Limb (tissue), 2 donors: ENCODE measurements around the gene KCNIP3.
"Not testable (repeated sequence)": the region's sequence is repeated elsewhere in the genome, so short reads cannot be mapped to it uniquely, and the experiment has no call there.

Experiments used
- DNase-seq, 2 donors: peaks; one replicate each; pipeline ENCODE4 v3.0.0-alpha.2; 2016; ENCODE audit errors: extremely low spot score in 2 of 2

KCNIP3 gene

DNA sequence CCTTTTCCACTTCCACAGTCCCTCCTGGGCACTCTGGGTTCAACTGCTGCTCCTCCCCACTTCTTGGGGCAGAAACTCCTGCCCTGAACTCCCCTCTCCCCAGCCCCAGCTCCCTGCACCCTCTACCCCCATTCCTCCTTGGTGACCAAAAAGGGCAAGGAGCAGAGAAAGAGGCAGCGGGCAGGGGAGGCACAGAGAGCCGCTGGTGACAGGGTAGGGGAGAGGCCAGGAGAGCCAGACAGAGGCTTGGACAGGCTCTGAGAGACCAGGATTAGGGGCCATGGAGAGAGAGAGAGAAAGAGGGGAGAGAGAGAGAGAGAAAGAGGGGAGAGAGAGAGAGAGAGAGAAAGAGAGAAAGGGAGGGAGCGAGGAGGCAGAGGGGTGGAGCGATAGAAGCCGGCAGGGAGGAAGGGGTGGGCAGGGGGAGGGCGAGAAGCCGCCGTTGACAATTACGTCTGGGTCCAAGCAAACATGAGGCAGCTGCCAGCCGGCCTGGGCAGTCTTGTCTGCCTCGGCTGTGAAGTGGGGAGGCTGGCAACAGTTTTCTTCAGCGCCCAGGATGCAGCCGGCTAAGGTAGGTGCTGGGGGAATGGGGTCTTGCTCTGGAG lies at the start of gene KCNIP3:
TSS of gene KCNIP3 (plus strand) at position 468 of the 608 bp plus-strand sequence. CDS start at position 560, 92 bp downstream.
- peak; percentile 40 to 72 for DNase-seq

DNA sequence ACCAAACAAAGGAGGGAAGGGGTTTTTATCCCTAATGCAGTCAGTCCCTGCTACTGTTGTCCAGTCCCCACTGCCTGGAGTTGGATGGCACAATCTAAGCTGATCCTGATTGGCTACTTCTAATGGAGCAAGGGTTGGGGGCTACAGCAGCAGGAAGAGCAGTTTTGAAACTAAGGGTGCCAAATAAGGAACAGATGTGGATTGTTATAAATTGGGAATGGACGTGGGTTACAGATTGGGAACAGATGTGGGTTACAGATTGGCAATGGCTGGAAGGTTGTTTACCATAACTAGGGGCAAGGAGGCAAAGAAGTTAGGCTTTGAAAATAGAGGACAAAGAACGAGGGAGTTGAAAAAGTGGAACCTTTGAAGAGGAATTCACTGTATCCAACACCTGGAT lies 38.9 kb upstream of the KCNIP3 start:
- no peak for DNase-seq

DNA sequence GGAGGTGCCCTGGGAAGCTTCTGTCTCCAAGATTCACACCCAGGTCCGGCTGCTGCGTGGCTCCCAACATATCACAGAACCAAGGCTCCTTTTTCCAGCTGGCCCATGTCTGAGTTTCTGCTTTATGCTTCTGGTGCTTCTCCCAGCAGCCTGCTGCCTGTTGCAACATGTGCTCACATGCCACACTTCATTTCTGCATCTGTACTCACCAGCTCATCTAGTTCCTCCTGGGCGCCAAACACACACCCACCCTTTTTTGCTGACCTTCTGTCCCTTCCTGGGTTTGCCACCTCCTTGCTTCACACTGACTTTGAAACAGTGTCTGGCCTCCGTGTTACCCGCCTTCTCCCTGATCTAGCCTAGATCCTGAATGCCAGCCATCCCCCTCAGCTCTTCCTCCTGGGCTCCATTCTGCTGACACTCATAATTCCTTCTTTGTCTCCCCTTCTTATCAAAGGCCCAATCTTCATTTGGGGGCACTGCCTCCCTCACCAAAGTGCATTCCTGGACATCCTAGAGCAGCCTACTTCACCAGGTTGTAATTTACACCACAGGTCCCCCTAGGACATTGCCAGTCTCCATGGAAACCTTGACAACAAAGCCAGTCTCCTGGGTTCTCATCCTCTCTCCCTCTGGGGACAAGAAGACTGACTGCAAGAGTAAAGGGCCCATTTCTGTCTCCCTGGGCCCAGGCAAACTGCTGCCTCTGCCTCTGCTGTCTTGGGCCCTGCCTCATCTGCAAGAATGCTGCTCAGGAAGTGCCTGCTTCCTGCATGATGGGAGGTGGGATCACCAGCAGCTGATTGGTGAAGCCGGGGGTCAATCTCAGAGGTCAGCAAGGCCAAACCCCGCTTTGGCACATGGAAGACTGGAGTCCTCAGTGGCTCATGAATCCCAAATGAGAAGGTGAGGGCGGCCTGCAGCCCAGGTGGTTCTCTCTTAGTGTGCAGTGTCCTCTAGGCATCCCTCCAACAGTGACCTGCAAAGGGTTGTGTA lies 36.8 kb upstream of the KCNIP3 start:
- no peak for DNase-seq

DNA sequence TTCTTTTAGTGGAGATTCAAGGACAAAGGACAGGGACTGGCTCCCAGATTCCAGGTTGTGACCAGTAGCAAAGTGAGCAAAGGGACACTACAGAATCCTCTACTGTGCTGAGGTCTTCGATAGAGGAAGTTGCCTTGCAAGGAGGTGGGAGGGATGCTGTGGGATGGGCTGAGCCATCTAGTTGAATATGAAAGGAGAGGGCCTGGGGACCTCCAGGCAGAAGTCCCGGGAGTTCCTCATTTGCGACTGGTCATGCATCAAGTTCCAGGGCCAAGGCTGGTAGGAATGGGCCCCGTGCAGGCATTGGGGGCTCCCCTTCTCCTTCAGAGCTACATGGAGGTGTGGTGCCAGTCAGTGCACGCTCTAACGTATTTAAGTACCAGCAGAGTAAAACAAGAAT lies 35.5 kb upstream of the KCNIP3 start:
- no peak for DNase-seq

DNA sequence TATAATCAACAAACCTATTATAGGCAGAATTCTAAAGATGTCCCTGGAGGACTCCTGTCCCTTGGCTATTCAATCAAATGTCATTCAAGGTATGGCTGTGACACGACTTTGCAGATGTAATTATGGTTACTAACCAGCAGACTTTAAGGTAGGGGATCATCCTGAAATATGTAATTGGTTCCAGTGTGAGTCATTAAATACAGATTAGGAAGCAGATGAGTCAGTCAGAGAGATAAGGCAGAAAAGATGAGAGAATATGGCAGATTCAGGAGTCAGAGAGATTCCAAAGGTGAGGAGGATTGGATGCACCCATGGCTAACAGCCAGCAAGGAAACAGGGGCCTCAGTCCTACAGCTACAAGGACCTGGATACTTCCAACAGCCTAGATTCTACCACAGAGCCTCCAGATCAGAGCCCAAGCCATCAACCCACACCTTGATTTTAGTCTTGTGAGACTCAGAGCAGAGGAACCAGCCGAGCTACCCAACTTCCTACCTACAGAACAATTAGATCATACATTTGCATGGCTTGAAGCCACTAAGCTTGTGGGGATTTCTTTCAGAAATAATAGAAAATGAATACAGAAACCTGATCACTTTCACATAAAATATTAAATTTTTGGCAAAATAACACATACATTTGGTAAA lies 34.1 kb upstream of the KCNIP3 start:
- DNase-seq: no peak

DNA sequence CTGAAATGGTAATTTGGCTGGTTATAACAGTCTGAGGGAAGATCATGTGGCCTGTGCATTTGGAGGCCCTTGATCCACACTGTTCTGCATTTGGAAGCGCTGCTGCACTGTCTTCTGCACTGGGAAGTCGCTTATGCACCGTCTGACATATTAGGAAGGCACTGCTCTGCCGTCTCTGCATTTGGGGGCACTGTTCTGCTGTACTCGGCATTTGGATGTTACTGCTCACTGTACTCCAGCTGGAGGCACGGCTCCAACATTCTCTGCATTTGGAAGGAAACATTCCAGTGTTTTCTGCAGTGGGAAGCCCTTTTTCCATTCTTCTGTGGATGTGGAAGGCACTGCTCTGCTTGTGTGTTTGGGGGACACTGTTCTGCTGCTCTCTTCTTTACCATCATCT lies 32.5 kb upstream of the KCNIP3 start:
- DNase-seq: peak; percentile 20 to 37

DNA sequence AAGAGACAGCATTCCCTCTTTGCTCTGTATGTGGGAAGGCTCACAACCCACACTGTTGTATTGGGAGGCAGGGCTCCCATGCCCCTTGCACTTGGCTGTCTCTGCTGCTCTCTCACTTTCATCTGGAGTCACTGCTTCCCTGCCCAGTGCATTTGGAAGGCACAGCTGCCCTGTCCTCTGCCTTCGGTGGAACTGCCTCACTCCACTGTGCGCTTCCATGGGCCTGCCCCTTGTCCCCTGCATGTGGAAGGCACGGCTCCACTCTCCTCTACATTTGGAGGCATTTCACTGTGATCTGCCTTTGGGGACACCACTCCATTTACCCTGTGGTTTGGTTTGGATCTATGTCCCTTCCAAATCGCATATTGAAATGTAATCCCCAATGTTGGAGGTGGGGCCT lies 32.0 kb upstream of the KCNIP3 start:
- peak in 1 of 2 donors; percentile 14 for DNase-seq

DNA sequence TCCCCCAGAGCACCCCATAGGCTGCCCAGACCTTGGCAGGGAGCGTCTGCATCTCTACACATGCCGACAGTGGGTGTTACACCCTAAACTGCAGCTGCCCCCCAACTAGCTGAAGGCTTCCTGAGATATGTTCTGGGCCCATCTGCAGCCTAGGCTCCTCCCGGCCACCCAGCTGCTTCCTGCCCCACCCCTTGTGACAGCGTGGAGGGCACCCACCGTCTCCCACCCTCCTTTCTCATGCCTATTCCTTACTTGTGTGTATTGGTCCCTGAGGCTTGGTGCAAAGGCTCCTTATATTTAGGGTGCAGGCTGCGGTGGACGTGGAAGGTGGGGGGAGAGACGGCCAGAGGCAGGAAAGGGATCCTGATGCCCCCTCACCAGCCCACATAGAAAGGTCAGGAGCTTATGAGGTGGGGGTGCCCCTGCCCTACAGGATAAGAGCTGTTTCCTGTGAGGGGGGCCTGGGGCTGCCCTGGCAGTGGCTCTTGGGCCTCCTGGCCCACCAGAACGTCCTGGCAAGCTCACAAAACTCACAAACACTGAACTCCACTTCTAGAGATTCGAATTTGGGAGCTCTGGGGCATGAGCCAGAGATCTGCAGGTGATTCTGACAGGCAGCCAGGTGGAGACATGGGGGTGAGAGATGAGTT lies 30.2 kb upstream of the KCNIP3 start:
- peak in 1 of 2 donors; percentile 12 for DNase-seq

DNA sequence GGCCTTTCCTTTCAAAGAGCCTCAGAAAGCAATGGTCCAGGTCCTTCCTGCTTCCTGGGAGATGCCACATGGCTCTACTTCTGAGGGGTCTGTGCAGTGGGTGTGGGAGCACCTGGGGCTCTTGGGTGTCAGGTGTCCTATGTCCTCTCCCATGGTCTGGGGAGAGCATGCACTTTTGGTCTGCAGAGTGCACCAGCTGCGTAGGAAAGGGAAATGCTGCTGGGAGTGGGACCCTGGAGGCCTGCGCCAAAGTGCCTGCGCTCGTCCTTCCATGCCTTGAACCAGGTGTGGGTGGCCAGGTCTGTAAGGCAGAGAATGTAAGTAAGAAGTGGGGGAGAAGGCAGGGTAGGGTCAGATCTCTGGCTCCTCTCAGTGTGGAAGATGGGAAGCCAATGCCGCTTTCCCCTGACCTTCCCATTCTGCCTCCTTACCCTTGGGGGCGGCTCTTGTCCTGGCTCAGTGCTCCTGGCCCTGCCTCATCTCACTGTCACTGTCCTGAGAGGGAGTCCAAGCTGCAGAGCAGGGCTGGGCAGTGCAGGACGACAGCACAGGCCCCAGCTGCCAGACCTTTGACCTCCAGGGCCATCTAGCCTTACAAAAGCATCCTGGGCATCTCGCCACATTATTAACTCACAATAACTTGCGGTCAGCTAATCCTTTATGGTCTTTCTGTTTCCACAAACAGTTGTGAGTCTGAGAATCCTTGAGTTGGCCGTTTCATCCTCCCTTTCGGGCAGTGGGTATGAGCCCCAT lies 29.5 kb upstream of the KCNIP3 start:
- peak in 1 of 2 donors; percentile 11 for DNase-seq

DNA sequence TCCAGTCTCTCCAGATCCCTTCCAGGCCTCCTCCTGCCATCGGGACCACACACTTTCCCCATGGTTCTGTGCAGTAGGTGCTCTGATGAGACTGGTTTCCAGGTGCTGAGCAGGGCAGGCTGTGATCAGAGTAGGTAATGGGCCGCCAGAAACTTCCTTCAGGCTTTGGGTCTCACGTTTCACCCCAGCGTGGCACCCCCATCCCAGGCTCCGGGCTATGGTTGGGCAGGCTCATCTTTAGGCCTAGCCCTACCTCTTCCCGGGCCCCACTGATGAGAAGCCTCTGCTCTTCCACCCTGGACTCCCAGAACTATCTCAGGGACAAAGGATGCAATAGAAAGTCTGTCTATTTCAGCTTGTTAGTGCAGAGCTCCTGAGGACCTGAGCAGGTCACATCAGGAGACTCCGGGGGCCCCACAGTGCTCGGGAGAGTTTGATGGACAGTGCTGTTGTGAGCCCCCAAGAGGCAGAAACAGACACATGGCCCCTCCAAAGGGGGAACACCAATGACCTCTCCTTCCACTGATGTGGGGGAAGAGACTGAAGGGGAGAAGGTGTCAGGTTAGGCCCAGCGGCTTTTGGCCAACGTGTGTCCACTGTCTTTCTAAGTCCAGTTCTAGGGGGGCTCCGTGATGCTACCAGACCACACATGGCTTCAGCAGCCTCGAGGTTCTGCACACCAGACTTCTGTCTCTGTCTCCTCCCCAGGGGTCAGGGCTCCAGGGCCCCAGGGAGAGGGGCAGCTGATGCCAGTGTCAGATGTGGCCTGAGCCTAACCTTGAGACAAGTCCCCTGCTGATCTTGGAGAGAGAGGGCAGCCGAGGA lies 28.7 kb upstream of the KCNIP3 start:
- DNase-seq: peak in 1 of 2 donors; percentile 12

DNA sequence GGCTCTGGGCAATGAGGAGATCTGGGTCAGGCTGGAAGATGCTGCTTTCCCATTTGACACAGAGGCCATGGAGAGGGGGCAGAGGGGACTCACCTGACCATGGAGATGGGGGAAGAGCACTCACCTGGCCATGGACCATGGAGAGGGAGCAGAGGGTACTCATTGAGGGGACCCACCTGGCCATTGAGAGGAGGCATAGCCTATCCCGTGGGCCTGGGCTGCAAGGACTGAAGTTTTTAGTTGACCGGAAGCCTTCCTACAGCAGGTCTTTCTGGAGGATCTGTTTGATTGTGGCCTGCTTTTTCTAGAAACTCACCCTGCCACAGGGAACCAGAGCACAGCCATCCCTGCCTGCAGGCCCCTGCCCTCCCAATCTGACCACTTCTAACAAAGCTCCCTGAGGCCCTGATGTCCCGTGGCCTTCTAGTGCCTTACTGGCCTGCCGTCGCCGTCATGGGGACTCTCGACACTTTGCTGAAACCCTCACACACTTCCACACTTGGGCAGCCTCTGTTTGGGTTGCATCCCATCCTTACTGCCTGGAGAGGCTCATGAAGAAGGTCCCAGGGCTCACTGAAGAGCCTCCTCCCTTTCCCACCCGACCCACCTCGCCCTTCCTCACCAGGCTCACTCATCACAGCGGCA lies 28.0 kb upstream of the KCNIP3 start:
- peak in 1 of 2 donors; percentile 9 for DNase-seq

DNA sequence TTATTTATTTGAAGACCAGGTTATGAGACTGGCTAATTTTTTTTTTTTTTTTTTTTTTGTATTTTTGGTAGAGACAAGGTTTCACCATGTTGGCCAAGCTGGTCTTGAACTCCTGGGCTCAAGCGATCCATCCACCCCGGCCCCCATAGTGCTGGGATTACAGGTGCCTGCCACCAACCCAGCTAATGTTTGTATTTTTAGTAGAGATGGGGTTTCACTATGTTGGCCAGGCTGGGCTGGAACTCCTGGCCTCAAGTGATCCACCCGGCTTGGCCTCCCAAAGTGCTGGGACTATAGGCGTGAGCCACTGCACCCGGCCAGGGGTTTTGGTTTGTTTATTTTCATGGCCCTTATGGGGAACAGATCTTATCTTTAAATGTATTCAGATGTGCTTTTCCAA lies 27.4 kb upstream of the KCNIP3 start:
- DNase-seq: not testable (repeated sequence)

DNA sequence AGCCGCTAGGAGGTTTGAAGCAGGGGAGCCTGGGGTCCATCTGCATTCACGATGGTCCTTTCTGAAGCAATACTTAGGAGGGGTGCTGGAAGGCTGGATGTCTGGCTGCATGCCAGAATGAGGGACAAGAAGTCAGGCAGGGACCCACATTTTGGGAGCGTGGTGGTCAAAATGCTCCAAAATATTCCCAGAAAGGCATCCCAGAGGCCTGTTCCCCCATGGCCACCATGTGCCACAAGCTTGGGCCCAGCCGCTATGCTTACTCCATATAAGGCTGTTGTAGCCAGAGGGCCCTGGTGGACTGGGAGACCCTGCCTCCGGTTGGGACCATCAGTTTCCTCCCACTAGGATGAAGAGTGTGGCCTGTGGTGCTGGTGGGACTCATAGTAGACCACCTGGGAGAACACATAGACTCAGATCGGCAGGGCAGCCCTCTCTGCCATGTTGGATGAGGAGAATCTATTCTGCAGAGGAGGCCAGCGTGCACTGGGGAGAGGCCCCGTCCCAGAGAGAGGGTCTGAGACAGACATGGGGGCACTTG lies 26.5 kb upstream of the KCNIP3 start:
- peak in 1 of 2 donors; percentile 16 for DNase-seq

DNA sequence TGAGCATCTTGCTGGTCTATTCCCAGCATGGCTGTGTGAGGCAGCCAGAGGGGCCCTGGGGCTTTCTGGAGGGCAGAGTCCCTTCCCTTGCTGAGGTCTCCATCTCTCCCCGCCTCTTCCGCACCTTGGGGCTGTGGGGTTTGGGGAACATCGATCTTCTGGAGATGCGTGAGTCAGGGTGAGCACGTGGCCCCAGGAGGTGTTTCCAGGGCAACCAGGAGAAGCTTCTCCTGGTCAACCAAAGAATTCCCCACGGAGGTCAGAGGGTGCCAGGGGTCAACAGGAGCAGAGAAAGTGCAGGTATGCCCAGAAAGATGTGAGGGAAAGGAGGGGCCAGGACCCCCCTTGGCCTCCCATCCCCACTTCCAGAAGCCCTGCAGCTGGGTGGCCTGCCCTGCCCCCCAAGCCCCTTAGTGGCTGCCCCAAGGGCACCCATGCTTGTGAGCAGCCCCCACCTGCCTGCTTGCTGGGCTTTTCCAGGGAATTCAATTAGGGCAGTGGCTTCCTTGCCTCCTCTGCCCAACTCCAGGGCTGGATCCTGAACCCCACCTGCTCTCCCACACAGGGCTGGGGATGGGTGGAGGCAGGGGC lies 25.7 kb upstream of the KCNIP3 start:
- DNase-seq: peak in 1 of 2 donors; percentile 21

DNA sequence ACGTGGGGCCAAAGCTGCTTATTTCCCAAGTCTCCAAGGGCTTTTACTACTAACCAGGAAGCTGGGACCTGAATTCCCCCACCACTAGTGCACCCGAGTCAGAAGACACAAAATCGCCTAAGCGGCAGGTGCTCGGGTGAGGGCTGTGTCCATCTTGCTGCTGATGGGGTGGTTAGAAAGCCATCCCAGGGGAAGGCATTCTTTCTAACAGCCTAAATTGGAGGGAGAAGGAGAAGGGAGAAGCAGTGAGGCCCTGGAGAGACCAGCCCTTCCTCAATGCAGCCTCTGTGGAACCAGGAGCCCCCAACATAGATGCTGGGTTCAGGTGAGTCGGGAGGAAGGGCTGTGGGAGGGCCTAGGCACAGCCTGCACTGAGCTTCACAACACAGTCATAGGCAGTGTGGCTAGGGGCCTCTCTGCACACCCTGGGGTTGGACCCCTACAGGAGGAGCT lies 24.8 kb upstream of the KCNIP3 start:
- DNase-seq: no peak

DNA sequence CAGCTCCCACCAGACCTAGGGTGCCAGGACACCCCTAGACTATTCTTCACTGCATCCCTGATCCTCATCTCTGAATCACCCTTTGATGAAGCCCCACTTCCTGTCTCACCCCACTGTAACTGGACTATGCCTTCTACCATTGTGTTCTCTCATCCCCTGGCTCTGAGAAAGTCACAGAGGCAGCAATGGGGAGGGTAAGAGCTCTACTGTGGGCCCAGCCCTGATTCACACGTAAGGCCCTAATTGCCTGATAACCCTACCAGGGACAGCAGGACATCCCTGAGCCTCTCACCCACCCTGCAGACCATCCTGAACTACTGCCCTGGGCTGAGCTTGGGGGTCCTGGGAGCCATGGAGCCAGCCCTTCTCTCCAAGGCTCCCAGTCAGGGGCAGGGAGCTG lies 24.4 kb upstream of the KCNIP3 start:
- no peak for DNase-seq

DNA sequence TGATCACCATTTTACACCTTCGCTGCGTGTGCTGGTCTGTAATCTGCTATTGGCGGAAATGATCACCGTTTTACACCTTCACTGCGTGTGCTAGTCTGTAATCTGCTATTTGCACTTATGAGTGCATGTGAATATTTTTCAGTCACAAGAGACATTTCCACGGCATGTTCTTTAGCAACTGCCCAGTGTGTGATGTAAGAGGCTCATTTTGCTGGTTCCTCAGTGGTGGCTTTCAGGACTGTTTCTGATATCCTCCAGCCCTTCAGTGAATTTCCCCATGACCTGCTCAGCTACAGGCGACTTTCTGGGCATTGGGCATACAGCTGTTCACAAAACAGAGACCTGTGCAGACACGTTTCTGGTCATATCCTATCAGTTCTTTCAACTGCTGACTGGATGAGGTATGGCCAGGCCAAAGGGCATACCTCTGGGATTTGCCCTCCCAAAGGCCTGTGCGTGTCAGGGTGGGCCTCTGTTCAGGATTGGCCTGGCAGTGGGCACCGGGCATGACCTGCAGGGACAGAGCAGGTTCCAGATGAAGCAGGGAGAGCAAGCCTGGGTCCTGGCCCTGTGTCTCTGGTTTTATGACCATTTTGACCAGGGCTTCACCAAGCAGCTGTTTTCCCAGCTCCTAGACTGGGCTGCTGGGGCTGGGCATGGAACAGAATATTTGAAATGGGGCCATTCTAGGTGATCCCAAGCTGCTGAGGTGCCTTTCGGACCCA lies 23.4 kb upstream of the KCNIP3 start:
- DNase-seq: no peak
